Activated CD4-positive, alpha-beta T cell treated with anti-CD3 and anti-CD28 coated beads, Interleukin-2, amount 10 ng/mL, durations not matched to agents 7 days and 5 days (primary cell): ENCODE data around the gene TMEM273. TPM values are rescaled to one million over a fixed set of nuclear protein-coding genes. Genes with fewer than 3 reads are reported as not detected.
"Not testable (repeated sequence)": the region's sequence is repeated elsewhere in the genome, so short reads cannot be mapped to it uniquely, and the experiment has no call there.

ENCODE experiments used
- CTCF ChIA-PET: fragments of 350-600 bp; sonication (Branson Sonifier 250); formaldehyde crosslinking; loops from one replicate; lab custom pipeline; 2021; ENCODE audit warnings: antibody characterized with exemption; lab: Charles Lee
- POLR2A ChIA-PET: fragments of 350-600 bp; sonication (Branson Sonifier 250); formaldehyde crosslinking; loops from one replicate; lab custom pipeline; 2021; ENCODE audit warnings: antibody characterized with exemption; lab: Charles Lee
- DNase-seq: peaks from one replicate; pipeline ENCODE4 v3.0.0-alpha.2; 2020
- H3K27ac Mint-ChIP-seq: one replicate; pipeline ENCODE4 v1.8.0; 2021; ENCODE audit warnings: mild to moderate bottlenecking, moderate library complexity, mixed read lengths
- H3K27me3 Mint-ChIP-seq: one replicate; pipeline ENCODE4 v1.8.0; 2021; ENCODE audit warnings: mixed read lengths
- H3K36me3 Mint-ChIP-seq: one replicate; pipeline ENCODE4 v1.8.0; 2021; ENCODE audit warnings: low read depth, mixed read lengths
- H3K4me1 Mint-ChIP-seq: one replicate; pipeline ENCODE4 v1.8.0; 2021; ENCODE audit warnings: mixed read lengths
- H3K4me3 Mint-ChIP-seq: one replicate; pipeline ENCODE4 v1.8.0; 2021; ENCODE audit warnings: mild to moderate bottlenecking, moderate library complexity, mixed read lengths
- H3K9me3 Mint-ChIP-seq: one replicate; pipeline ENCODE4 v1.8.0; 2021; ENCODE audit warnings: mixed read lengths
- total RNA-seq, 2 experiments: library from RNA; stranded (reverse); gene quantifications; one replicate each; pipeline ENCODE4 v1.2.3, GENCODE V29; 2021

The TMEM273 gene
- total RNA-seq, 2 experiments from 2014 or later, result 12.5 to 14.0 TPM

- H3K9me3 Mint-ChIP-seq, DNase-seq, H3K36me3 Mint-ChIP-seq, H3K27ac Mint-ChIP-seq, POLR2A ChIA-PET, CTCF ChIA-PET, H3K4me3 Mint-ChIP-seq: not testable (repeated sequence)
- H3K27me3 Mint-ChIP-seq, result peaks cover 34% of the 10 kb centered on the region
- H3K4me1 Mint-ChIP-seq, result peaks cover 21% of the 10 kb centered on the region
These were observed 7.7 kb upstream of the TMEM273 start for GRCh38 chr10:49195864-49196263.

- ChIA-PET CTCF (no interaction called here), POLR2A (no interaction called here)
- no peaks in the 10 kb centered on the region for H3K9me3 Mint-ChIP-seq
- peak overlapping the region; percentile 68 for H3K27ac Mint-ChIP-seq
- peak overlapping the region; percentile 13 for H3K4me3 Mint-ChIP-seq
- H3K27me3 Mint-ChIP-seq, result peaks cover 27% of the 10 kb centered on the region
- H3K4me1 Mint-ChIP-seq, result peaks cover 36% of the 10 kb centered on the region
- H3K36me3 Mint-ChIP-seq, result no peaks in the 10 kb centered on the region
- no peak for DNase-seq
These were observed 6.2 kb upstream of the TMEM273 start for GRCh38 chr10:49194212-49194920.

- no peaks in the 10 kb centered on the region for H3K9me3 Mint-ChIP-seq
- H3K4me1 Mint-ChIP-seq, result peaks cover 56% of the 10 kb centered on the region
- H3K36me3 Mint-ChIP-seq, result no peaks in the 10 kb centered on the region
- no peak for DNase-seq
- H3K4me3 Mint-ChIP-seq, result no peak overlapping the region
- peaks cover 18% of the 10 kb centered on the region for H3K27me3 Mint-ChIP-seq
- POLR2A ChIA-PET, result no interaction called here
- peak overlapping the region; percentile 77 for H3K27ac Mint-ChIP-seq
- CTCF ChIA-PET, result no interaction called here
These were observed 3.2 kb upstream of the TMEM273 start for GRCh38 chr10:49191349-49191748.

GRCh38 chr10:49189422-49189821 is 1.2 kb upstream of the TMEM273 start:
- ChIA-PET POLR2A (no interaction called here), CTCF (interaction anchor here (1.2 to 1.3 kb wide), 2 partner anchors 10 to 12 kb away, joined by 3 read pairs; no protein-coding TSS in a partner anchor)
- H3K27ac Mint-ChIP-seq, result peak overlapping the region; percentile 79
- H3K4me3 Mint-ChIP-seq, result no peak overlapping the region
- no peaks in the 10 kb centered on the region for H3K36me3 Mint-ChIP-seq
- peaks cover 18% of the 10 kb centered on the region for H3K27me3 Mint-ChIP-seq
- DNase-seq, result no peak
- H3K9me3 Mint-ChIP-seq, result no peaks in the 10 kb centered on the region
- peaks cover 59% of the 10 kb centered on the region for H3K4me1 Mint-ChIP-seq

- ChIA-PET POLR2A (no interaction called here), CTCF (no interaction called here)
- Mint-ChIP-seq H3K27ac (peak overlapping the region; percentile 14), H3K36me3 (peaks cover under 1% of the 10 kb centered on the region), H3K27me3 (peaks cover 16% of the 10 kb centered on the region), H3K9me3 (no peaks in the 10 kb centered on the region), H3K4me1 (peaks cover 67% of the 10 kb centered on the region), H3K4me3 (peak overlapping the region; percentile 52)
- DNase-seq, result no peak
These were observed 1.1 kb downstream of the TMEM273 start for GRCh38 chr10:49187044-49187484.

- peak overlapping the region; percentile 52 for H3K4me3 Mint-ChIP-seq
- H3K27me3 Mint-ChIP-seq, result peaks cover 16% of the 10 kb centered on the region
- no peaks in the 10 kb centered on the region for H3K9me3 Mint-ChIP-seq
- peaks cover 2% of the 10 kb centered on the region for H3K36me3 Mint-ChIP-seq
- H3K27ac Mint-ChIP-seq, result no peak overlapping the region
- ChIA-PET POLR2A (no interaction called here), CTCF (no interaction called here)
- no peak for DNase-seq
- peaks cover 71% of the 10 kb centered on the region for H3K4me1 Mint-ChIP-seq
These were observed 1.6 kb downstream of the TMEM273 start for GRCh38 chr10:49186613-49187012.

GRCh38 chr10:49185213-49185612 is 3.0 kb downstream of the TMEM273 start:
- CTCF ChIA-PET, result no interaction called here
- H3K9me3 Mint-ChIP-seq, result no peaks in the 10 kb centered on the region
- POLR2A ChIA-PET, result no interaction called here
- H3K36me3 Mint-ChIP-seq, result peaks cover 2% of the 10 kb centered on the region
- peaks cover 12% of the 10 kb centered on the region for H3K27me3 Mint-ChIP-seq
- no peak overlapping the region for H3K27ac Mint-ChIP-seq
- DNase-seq, result no peak
- peaks cover 71% of the 10 kb centered on the region for H3K4me1 Mint-ChIP-seq
- H3K4me3 Mint-ChIP-seq, result peak overlapping the region; percentile 6

GRCh38 chr10:49184642-49185111 is 3.5 kb downstream of the TMEM273 start:
- peak overlapping the region; percentile 73 for H3K27ac Mint-ChIP-seq
- ChIA-PET POLR2A (no interaction called here), CTCF (no interaction called here)
- peaks cover 12% of the 10 kb centered on the region for H3K27me3 Mint-ChIP-seq
- no peak for DNase-seq
- H3K4me1 Mint-ChIP-seq, result peaks cover 69% of the 10 kb centered on the region
- H3K4me3 Mint-ChIP-seq, result peak overlapping the region; percentile 49
- no peaks in the 10 kb centered on the region for H3K9me3 Mint-ChIP-seq
- peaks cover 2% of the 10 kb centered on the region for H3K36me3 Mint-ChIP-seq

- H3K4me3 Mint-ChIP-seq, result peak overlapping the region; percentile 49
- H3K9me3 Mint-ChIP-seq, result no peaks in the 10 kb centered on the region
- peaks cover 2% of the 10 kb centered on the region for H3K36me3 Mint-ChIP-seq
- ChIA-PET CTCF (interaction anchor here (0.6 kb wide), 1 partner anchor 744 kb away, joined by 4 read pairs; no protein-coding TSS in a partner anchor), POLR2A (no interaction called here)
- H3K27ac Mint-ChIP-seq, result peak overlapping the region; percentile 73
- peaks cover 63% of the 10 kb centered on the region for H3K4me1 Mint-ChIP-seq
- no peak for DNase-seq
- peaks cover 12% of the 10 kb centered on the region for H3K27me3 Mint-ChIP-seq
These were observed 4.3 kb downstream of the TMEM273 start for GRCh38 chr10:49183596-49184542.

- H3K4me1 Mint-ChIP-seq, result peaks cover 62% of the 10 kb centered on the region
- H3K9me3 Mint-ChIP-seq, result no peaks in the 10 kb centered on the region
- no peak overlapping the region for H3K4me3 Mint-ChIP-seq
- ChIA-PET POLR2A (no interaction called here), CTCF (interaction anchor here (0.6 kb wide), 1 partner anchor 743 kb away, joined by 4 read pairs; no protein-coding TSS in a partner anchor)
- H3K27ac Mint-ChIP-seq, result no peak overlapping the region
- peaks cover 9% of the 10 kb centered on the region for H3K27me3 Mint-ChIP-seq
- H3K36me3 Mint-ChIP-seq, result peaks cover 2% of the 10 kb centered on the region
- DNase-seq, result no peak
These were observed 5.4 kb downstream of the TMEM273 start for GRCh38 chr10:49182776-49183175.

- Mint-ChIP-seq H3K27me3 (no peaks in the 10 kb centered on the region), H3K4me1 (peaks cover 70% of the 10 kb centered on the region), H3K9me3 (no peaks in the 10 kb centered on the region), H3K36me3 (peaks cover 2% of the 10 kb centered on the region), H3K4me3 (no peak overlapping the region), H3K27ac (no peak overlapping the region)
- POLR2A ChIA-PET, result no interaction called here
- CTCF ChIA-PET, result no interaction called here
- DNase-seq, result no peak
These were observed 7.7 kb downstream of the TMEM273 start for GRCh38 chr10:49180444-49180860.

- H3K4me3 Mint-ChIP-seq, result no peak overlapping the region
- H3K36me3 Mint-ChIP-seq, result peaks cover 2% of the 10 kb centered on the region
- peaks cover 66% of the 10 kb centered on the region for H3K4me1 Mint-ChIP-seq
- ChIA-PET CTCF (interaction anchor here (1.2 kb wide), 1 partner anchor 10 kb away, joined by 3 read pairs; no protein-coding TSS in a partner anchor), POLR2A (no interaction called here)
- H3K9me3 Mint-ChIP-seq, result no peaks in the 10 kb centered on the region
- H3K27ac Mint-ChIP-seq, result no peak overlapping the region
- H3K27me3 Mint-ChIP-seq, result no peaks in the 10 kb centered on the region
- no peak for DNase-seq
These were observed 8.3 kb downstream of the TMEM273 start for GRCh38 chr10:49179699-49180443.
